Endothelial cell (in vitro differentiated cells): ENCODE results near the gene VWC2. TPM values are rescaled to one million over a fixed set of nuclear protein-coding genes. Genes with fewer than 3 reads are reported as not detected.

ENCODE experiments used
- DNase-seq: peaks from one replicate; pipeline ENCODE4 v3.0.0; 2021; ENCODE audit warnings: low spot score
- H3K27ac Mint-ChIP-seq: one replicate; pipeline ENCODE4 v1.8.0; 2021; ENCODE audit warnings: mixed read lengths, inconsistent platforms; ENCODE audit not compliant: unreplicated experiment
- H3K27me3 Mint-ChIP-seq: one replicate; pipeline ENCODE4 v1.8.0; 2021; ENCODE audit warnings: mild to moderate bottlenecking, moderate library complexity, mixed read lengths, inconsistent platforms; ENCODE audit not compliant: unreplicated experiment
- H3K36me3 Mint-ChIP-seq: one replicate; pipeline ENCODE4 v1.8.0; 2021; ENCODE audit warnings: mild to moderate bottlenecking, low read depth, mixed read lengths, inconsistent platforms; ENCODE audit not compliant: unreplicated experiment
- H3K4me1 Mint-ChIP-seq: one replicate; pipeline ENCODE4 v1.8.0; 2021; ENCODE audit warnings: mild to moderate bottlenecking, mixed read lengths, inconsistent platforms; ENCODE audit not compliant: unreplicated experiment
- H3K4me3 Mint-ChIP-seq: one replicate; pipeline ENCODE4 v1.8.0; 2021; ENCODE audit warnings: mild to moderate bottlenecking, mixed read lengths, inconsistent platforms; ENCODE audit not compliant: unreplicated experiment
- H3K9me3 Mint-ChIP-seq: one replicate; pipeline ENCODE4 v1.8.0; 2021; ENCODE audit warnings: mixed read lengths, inconsistent platforms; ENCODE audit not compliant: unreplicated experiment
- CTCF ChIP-seq: fragments of 200-600 bp; sonication (generic); IDR thresholded peaks from one replicate; pipeline ENCODE4 v1.5.0; 2021; ENCODE audit warnings: antibody characterized with exemption; ENCODE audit not compliant: unreplicated experiment
- total RNA-seq: library from RNA; stranded (reverse); fragmentation: NEBNext Ultra II Directional; extraction: Animal tissue kit (Norgen Biotek cat#: 25700); gene quantifications from one replicate; pipeline ENCODE4 v1.2.1, GENCODE V29; 2021; ENCODE audit not compliant: unreplicated experiment

The VWC2 gene
- total RNA-seq, 1 donor from 2014 or later = 0.05 TPM

- DNase-seq = no peak
- Mint-ChIP-seq H3K9me3 (no peaks in the 10 kb centered on the region), H3K4me3 (no peak overlapping the region), H3K36me3 (no peaks in the 10 kb centered on the region), H3K27ac (no peak overlapping the region), H3K4me1 (no peaks in the 10 kb centered on the region), H3K27me3 (no peaks in the 10 kb centered on the region)
- no peak for TF ChIP-seq CTCF
These were observed 49.4 kb downstream of the VWC2 start for GRCh38 chr7:49822856-49823255.

GRCh38 chr7:49823566-49823965, 50.1 kb downstream of the VWC2 start:
- Mint-ChIP-seq H3K4me3 (no peak overlapping the region), H3K27ac (no peak overlapping the region), H3K4me1 (no peaks in the 10 kb centered on the region), H3K9me3 (no peaks in the 10 kb centered on the region), H3K36me3 (no peaks in the 10 kb centered on the region), H3K27me3 (no peaks in the 10 kb centered on the region)
- TF ChIP-seq CTCF = no peak
- no peak for DNase-seq

GRCh38 chr7:49839863-49840645, 66.6 kb downstream of the VWC2 start:
- no peak for DNase-seq

GRCh38 chr7:49840751-49841405, 67.4 kb downstream of the VWC2 start:
- no peak overlapping the region for H3K27ac Mint-ChIP-seq
- no peak overlapping the region for H3K4me3 Mint-ChIP-seq
- no peaks in the 10 kb centered on the region for H3K4me1 Mint-ChIP-seq
- no peak for TF ChIP-seq CTCF
- DNase-seq = no peak
- H3K36me3 Mint-ChIP-seq = no peaks in the 10 kb centered on the region
- H3K9me3 Mint-ChIP-seq = no peaks in the 10 kb centered on the region
- H3K27me3 Mint-ChIP-seq = no peaks in the 10 kb centered on the region

More at GRCh38 chr7:49839863-49840645, 66.6 kb downstream of the VWC2 start:
- no peak for TF ChIP-seq CTCF
- no peak overlapping the region for H3K4me3 Mint-ChIP-seq
- H3K27me3 Mint-ChIP-seq = no peaks in the 10 kb centered on the region
- no peaks in the 10 kb centered on the region for H3K9me3 Mint-ChIP-seq
- no peak overlapping the region for H3K27ac Mint-ChIP-seq
- H3K4me1 Mint-ChIP-seq = no peaks in the 10 kb centered on the region
- no peaks in the 10 kb centered on the region for H3K36me3 Mint-ChIP-seq

- no peak overlapping the region for H3K27ac Mint-ChIP-seq
- no peaks in the 10 kb centered on the region for H3K4me1 Mint-ChIP-seq
- H3K9me3 Mint-ChIP-seq = no peaks in the 10 kb centered on the region
- H3K4me3 Mint-ChIP-seq = no peak overlapping the region
- no peaks in the 10 kb centered on the region for H3K36me3 Mint-ChIP-seq
- TF ChIP-seq CTCF = no peak
- H3K27me3 Mint-ChIP-seq = no peaks in the 10 kb centered on the region
- no peak for DNase-seq
These were observed 72.2 kb downstream of the VWC2 start for GRCh38 chr7:49845626-49846025.
